ENCODE measurements around the gene ZNF784.

The ZNF784 gene

GRCh38 chr19:55618426-55618825 is 5.9 kb downstream of the ZNF784 start:
- no peak for DNase-seq

- DNase-seq = no peak
Observed at GRCh38 chr19:55617426-55617825, 6.9 kb downstream of the ZNF784 start.

GRCh38 chr19:55616395-55616875 is 7.9 kb downstream of the ZNF784 start:
- DNase-seq = no peak

- DNase-seq = no peak
Observed at GRCh38 chr19:55615543-55616394, 8.6 kb downstream of the ZNF784 start.

GRCh38 chr19:55614711-55615542 is 9.4 kb downstream of the ZNF784 start:
- no peak for DNase-seq

- DNase-seq = no peak
Observed at GRCh38 chr19:55613930-55614710, 10.2 kb downstream of the ZNF784 start.

GRCh38 chr19:55613396-55613795 is 11.0 kb downstream of the ZNF784 start:
- no peak for DNase-seq

- DNase-seq = no peak
Observed at GRCh38 chr19:55611983-55612645, 12.3 kb downstream of the ZNF784 start.

GRCh38 chr19:55611300-55611982 is 12.9 kb downstream of the ZNF784 start:
- DNase-seq = no peak

GRCh38 chr19:55609326-55609725 is 15.0 kb downstream of the ZNF784 start:
- DNase-seq = no peak

GRCh38 chr19:55606817-55607216 is 17.5 kb downstream of the ZNF784 start:
- DNase-seq = no peak

GRCh38 chr19:55606471-55606787 is 17.9 kb downstream of the ZNF784 start:
- no peak for DNase-seq

- peak; percentile 27 to 47 for DNase-seq
Observed at GRCh38 chr19:55605637-55606470, 18.5 kb downstream of the ZNF784 start, which contains the start of gene ZNF865. TSS of gene ZNF865 (plus strand) at chr19:55605647. CDS start at chr19:55613619, 7,972 bp downstream.

GRCh38 chr19:55605207-55605636 is 19.1 kb downstream of the ZNF784 start:
- peak; percentile 97 for DNase-seq

GRCh38 chr19:55603581-55604292 is 20.6 kb downstream of the ZNF784 start:
- DNase-seq = no peak

GRCh38 chr19:55603115-55603514 is 21.3 kb downstream of the ZNF784 start:
- DNase-seq = no peak

- DNase-seq = no peak
Observed at GRCh38 chr19:55602104-55603001, 22.0 kb downstream of the ZNF784 start.

GRCh38 chr19:55601084-55601483 is 23.3 kb downstream of the ZNF784 start:
- DNase-seq = no peak

GRCh38 chr19:55600662-55601028 is 23.7 kb downstream of the ZNF784 start:
- no peak for DNase-seq
